GM10248 (cell line): ENCODE data around the gene RRP1.
A peak's percentile ranks its signal among the peaks of the same experiment; 100 is the strongest.

ENCODE experiments used
- CTCF ChIA-PET: fragments of 300-600 bp; sonication (Branson Sonifier 250); formaldehyde crosslinking; extraction: SDS; loops from one replicate; lab custom pipeline; 2021; ENCODE audit warnings: antibody characterized with exemption; lab: Yijun Ruan, JAX
- POLR2A ChIA-PET: fragments of 350-650 bp; sonication (Branson Sonifier 250); formaldehyde crosslinking; extraction: SDS; loops from one replicate; lab custom pipeline; 2020; ENCODE audit warnings: antibody characterized with exemption; lab: Yijun Ruan, JAX
- DNase-seq: peaks from one replicate; pipeline ENCODE4 v3.0.0; 2012; ENCODE audit errors: extremely low spot score
- CTCF ChIP-seq: IDR thresholded peaks from 2 replicates; pipeline ENCODE4 v1.5.1; 2012; ENCODE audit warnings: mild to moderate bottlenecking, low read depth; ENCODE audit errors: extremely low read depth, missing control alignments, control extremely low read depth

RRP1 gene

GRCh38 chr21:43789276-43790009 lies at the start of gene RRP1:
Gene RRP1, plus strand, starts transcription at chr21:43789577. Its CDS starts 53 bp downstream, at chr21:43789630.
- POLR2A ChIA-PET, result interaction anchor here (0.7 kb wide), 1 partner anchor 1028 kb away, joined by 3 read pairs; the partner anchor contains the start of gene SUMO3
- peak; percentile 99 for TF ChIP-seq CTCF
- DNase-seq, result peak; percentile 99
- CTCF ChIA-PET, result interaction anchor here (0.6 to 2.5 kb wide), 29 partner anchors 8 to 225 kb away, joined by 3 to 21 read pairs (median 4); partner anchors contain the start of genes HSF2BP and RRP1B

- no peak for TF ChIP-seq CTCF
- DNase-seq, result no peak
- ChIA-PET CTCF (interaction anchor here (1.4 to 1.5 kb wide), 2 partner anchors 11 to 245 kb away, joined by 3 to 6 read pairs; no protein-coding TSS in a partner anchor), POLR2A (no interaction called here)
Measured at GRCh38 chr21:43739621-43740435, 49.5 kb upstream of the RRP1 start.

- ChIA-PET CTCF (interaction anchor here (1.5 kb wide), 1 partner anchor 244 kb away, joined by 3 read pairs; no protein-coding TSS in a partner anchor), POLR2A (no interaction called here)
- TF ChIP-seq CTCF, result no peak
- DNase-seq, result no peak
Measured at GRCh38 chr21:43740497-43741156, 48.8 kb upstream of the RRP1 start.

GRCh38 chr21:43741423-43742096 lies 47.8 kb upstream of the RRP1 start:
- DNase-seq, result no peak
- POLR2A ChIA-PET, result no interaction called here
- CTCF ChIA-PET, result interaction anchor here (1.0 to 1.7 kb wide), 4 partner anchors 14 to 243 kb away, joined by 3 to 5 read pairs (median 3); partner anchors contain the start of gene RRP1
- no peak for TF ChIP-seq CTCF

- TF ChIP-seq CTCF, result no peak
- POLR2A ChIA-PET, result no interaction called here
- CTCF ChIA-PET, result no interaction called here
- DNase-seq, result no peak
Measured at GRCh38 chr21:43743947-43744346, 45.4 kb upstream of the RRP1 start.

- POLR2A ChIA-PET, result no interaction called here
- no peak for DNase-seq
- TF ChIP-seq CTCF, result no peak
- CTCF ChIA-PET, result no interaction called here
Measured at GRCh38 chr21:43744725-43745124, 44.7 kb upstream of the RRP1 start.
